SH-SY5Y (cell line): Measurements from ENCODE around the gene HCN4.

Experiments used
- GATA2 ChIP-seq: IDR thresholded peaks from 2 replicates; pipeline ENCODE4 v1.6.1; 2011; ENCODE audit warnings: mild to moderate bottlenecking, low read depth, low read length
- GATA3 ChIP-seq: IDR thresholded peaks from 2 replicates; pipeline ENCODE4 v1.6.1; 2011; ENCODE audit warnings: low read depth, mild to moderate bottlenecking, low read length, moderate library complexity

- TF ChIP-seq GATA2 (no peak), GATA3 (no peak)
These were observed 996 bp downstream of the HCN4 start for GRCh38 chr15:73367624-73368300.
